IMR-90 (cell line): Measurements from ENCODE around the gene NRP2. TPM values are rescaled to one million over a fixed set of nuclear protein-coding genes. Genes with fewer than 3 reads are reported as not detected.

Source experiments
- ATAC-seq: fragments of 200-7000 bp; cut with Tn5 transposase; 2 replicates; pipeline ENCODE4 v1.9.1; 2020; ENCODE audit warnings: low read depth, mild to moderate bottlenecking, moderate library complexity
- BruUV-seq: library from RNA; stranded (reverse); fragments of 400-500 nt; replicated peaks from 2 replicates; lab custom pipeline; 2021; lab: Mats Ljungman, UMichigan
- CTCF ChIA-PET: fragments of 300-600 bp; formaldehyde crosslinking; extraction: SDS; loops from one replicate; lab custom pipeline; 2021; ENCODE audit warnings: antibody characterized with exemption; lab: Yijun Ruan, JAX
- POLR2A ChIA-PET: fragments of 300-600 bp; sonication (Branson Sonifier 250); formaldehyde crosslinking; loops from one replicate; lab custom pipeline; 2022; ENCODE audit warnings: antibody characterized with exemption; ENCODE audit not compliant: unreplicated experiment; lab: Charles Lee
- DNase-seq: peaks from one replicate; pipeline ENCODE4 v3.0.0; 2013
- H2AFZ ChIP-seq: replicated peaks from 2 replicates; pipeline ENCODE3; 2013; ENCODE audit warnings: low read length, mild to moderate bottlenecking; ENCODE audit not compliant: poor library complexity
- H2AK5ac ChIP-seq: 2 replicates; pipeline ENCODE4 v1.6.1; 2013; ENCODE audit warnings: low read depth, low read length, inconsistent platforms
- H2AK9ac ChIP-seq: replicated peaks from 2 replicates; pipeline ENCODE3; 2013; ENCODE audit warnings: mild to moderate bottlenecking, low read depth, low read length, moderate library complexity; ENCODE audit not compliant: poor library complexity
- H2BK120ac ChIP-seq: 2 replicates; pipeline ENCODE4 v1.6.1; 2013; ENCODE audit warnings: low read depth, low read length, inconsistent platforms
- H2BK15ac ChIP-seq: 3 replicates; pipeline ENCODE4 v1.6.1; 2013; ENCODE audit warnings: low read depth, low read length, inconsistent platforms
- H2BK20ac ChIP-seq: 2 replicates; pipeline ENCODE4 v1.6.1; 2013; ENCODE audit warnings: low read depth, mild to moderate bottlenecking, inconsistent platforms, low read length, moderate library complexity
- H2BK5ac ChIP-seq: 2 replicates; pipeline ENCODE4 v1.6.1; 2013; ENCODE audit warnings: mild to moderate bottlenecking, low read depth, low read length, inconsistent platforms; ENCODE audit not compliant: poor library complexity, severe bottlenecking
- H3K14ac ChIP-seq: replicated peaks from 2 replicates; pipeline ENCODE4 v1.6.1; 2013; ENCODE audit warnings: low read depth, low read length, inconsistent platforms
- H3K18ac ChIP-seq: 2 replicates; pipeline ENCODE4 v1.6.1; 2013; ENCODE audit warnings: low read depth, low read length, control low read depth
- H3K23ac ChIP-seq: 2 replicates; pipeline ENCODE4 v1.6.1; 2013; ENCODE audit warnings: low read depth, low read length, inconsistent platforms
- H3K27ac ChIP-seq: 2 replicates; pipeline ENCODE4 v1.5.1; 2013; ENCODE audit warnings: mild to moderate bottlenecking, control low read depth, low read length; ENCODE audit not compliant: insufficient read depth
- H3K27me3 ChIP-seq: 2 replicates; pipeline ENCODE4 v1.6.1; 2013; ENCODE audit warnings: low read length; ENCODE audit not compliant: control insufficient read depth, insufficient read depth
- H3K36me3 ChIP-seq: 2 replicates; pipeline ENCODE4 v1.6.1; 2013; ENCODE audit warnings: low read length, mixed read lengths; ENCODE audit not compliant: control insufficient read depth, insufficient read depth
- H3K4ac ChIP-seq: 2 replicates; pipeline ENCODE4 v1.6.1; 2013; ENCODE audit warnings: low read depth, low read length, inconsistent platforms
- H3K4me1 ChIP-seq: 2 replicates; pipeline ENCODE4 v1.6.1; 2013; ENCODE audit warnings: low read length, mixed read lengths; ENCODE audit not compliant: control insufficient read depth, insufficient read depth
- H3K4me2 ChIP-seq: 2 replicates; pipeline ENCODE4 v1.6.1; 2013; ENCODE audit warnings: low read depth, mild to moderate bottlenecking, control low read depth, low read length, moderate library complexity
- H3K4me3 ChIP-seq: 2 replicates; pipeline ENCODE4 v1.5.1; 2013; ENCODE audit warnings: low read depth, mild to moderate bottlenecking, control low read depth, low read length, moderate library complexity; ENCODE audit not compliant: insufficient read depth
- H3K56ac ChIP-seq: 2 replicates; pipeline ENCODE4 v1.6.1; 2013; ENCODE audit warnings: low read length, inconsistent platforms; ENCODE audit not compliant: insufficient read depth; ENCODE audit errors: extremely low read depth
- H3K79me1 ChIP-seq, 2 experiments: 2 replicates each; pipeline ENCODE4 v1.6.1; 2013; ENCODE audit warnings: low read length in 2 of 2, inconsistent platforms in 1 of 2, low read depth in 1 of 2
- H3K9ac ChIP-seq: 2 replicates; pipeline ENCODE4 v1.6.1; 2013; ENCODE audit warnings: low read depth, low read length, control low read depth
- H3K9me1 ChIP-seq: 2 replicates; pipeline ENCODE4 v1.6.1; 2013; ENCODE audit warnings: low read length, inconsistent platforms; ENCODE audit not compliant: insufficient read depth
- H3K9me3 ChIP-seq: 2 replicates; pipeline ENCODE4 v1.6.1; 2013; ENCODE audit warnings: low read length; ENCODE audit not compliant: control insufficient read depth, insufficient read depth
- H4K20me1 ChIP-seq: 2 replicates; pipeline ENCODE4 v1.6.1; 2013; ENCODE audit warnings: low read length, inconsistent platforms; ENCODE audit not compliant: insufficient read depth
- H4K5ac ChIP-seq: 2 replicates; pipeline ENCODE4 v1.6.1; 2013; ENCODE audit warnings: mild to moderate bottlenecking, low read depth, low read length, control low read depth
- H4K8ac ChIP-seq, 2 experiments: 2 replicates each; pipeline ENCODE4 v1.6.1; 2013; ENCODE audit warnings: low read depth in 2 of 2, low read length in 2 of 2, control low read depth in 1 of 2, inconsistent platforms in 1 of 2
- H4K91ac ChIP-seq: 2 replicates; pipeline ENCODE4 v1.6.1; 2013; ENCODE audit warnings: low read depth, low read length, inconsistent platforms; ENCODE audit not compliant: insufficient read depth
- BHLHE40 ChIP-seq: fragments of 150-350 bp; IDR thresholded peaks from 2 replicates; pipeline ENCODE4 v1.6.1; 2016; ENCODE audit warnings: mild to moderate bottlenecking, low read depth, low read length
- CHD1 ChIP-seq: IDR thresholded peaks from 2 replicates; pipeline ENCODE4 v1.6.1; 2012; ENCODE audit warnings: low read depth, low read length, improper control_type of control experiment
- FOS ChIP-seq: fragments of 150-350 bp; IDR thresholded peaks from 2 replicates; pipeline ENCODE4 v1.6.1; 2016; ENCODE audit warnings: low read depth, low read length
- MAFK ChIP-seq: IDR thresholded peaks from 2 replicates; pipeline ENCODE4 v1.6.1; 2012; ENCODE audit warnings: low read depth, low read length, improper control_type of control experiment
- MXI1 ChIP-seq: IDR thresholded peaks from 2 replicates; pipeline ENCODE4 v1.6.1; 2012; ENCODE audit warnings: low read depth, mild to moderate bottlenecking, low read length, moderate library complexity, borderline replicate concordance
- NFE2L2 ChIP-seq: fragments of 150-350 bp; IDR thresholded peaks from 2 replicates; pipeline ENCODE4 v1.6.1; 2016; ENCODE audit warnings: low read depth, mild to moderate bottlenecking, low read length
- RAD21 ChIP-seq: IDR thresholded peaks from 2 replicates; pipeline ENCODE4 v1.6.1; 2012; ENCODE audit warnings: low read length, improper control_type of control experiment
- RFX5 ChIP-seq: IDR thresholded peaks from 2 replicates; pipeline ENCODE4 v1.8.0; 2012; ENCODE audit warnings: low read depth, mild to moderate bottlenecking, low read length, moderate library complexity
- WGBS, 2 experiments: methylation state at CpG; one replicate each; pipeline versions ENCODE4 v1.1.5 to v1.1.7; 2013; ENCODE audit warnings: missing lambda C conversion rate in 2 of 2; ENCODE audit not compliant: insufficient read length in 1 of 2; ENCODE audit errors: extremely low coverage in 2 of 2; 5-methylcytosine and 5-hydroxymethylcytosine counted together
- dilution Hi-C: fragments of 300-500 bp; cut with HindIII; formaldehyde crosslinking; loops from one replicate; pipeline ENCODE4 v1.14.3; 2018; ENCODE audit warnings: low sequenced_read_pairs; ENCODE audit not compliant: unreplicated experiment
- in situ Hi-C: fragments of 300-500 bp; cut with MboI; formaldehyde crosslinking; loops from 3 replicates; pipeline ENCODE4 v1.14.3; 2019; ENCODE audit warnings: low sequenced_read_pairs, inconsistent platforms, mixed read lengths
- intact Hi-C: fragments of 100-400 bp; cut with micrococcal nuclease; formaldehyde crosslinking; loops from 2 replicates; pipeline ENCODE4 v1.10.0; 2022
- polyA plus RNA-seq, 3 experiments: library from polyadenylated mRNA; depleted of rRNA; stranded (reverse); fragments of >200 nt; gene quantifications; 2 replicates each; pipeline ENCODE4 v1.2.3, GENCODE V29; 2012; ENCODE audit warnings: low replicate concordance in 1 of 3
- total RNA-seq: library from RNA; depleted of rRNA; stranded (reverse); fragments of >200 nt; gene quantifications from 2 replicates; pipeline ENCODE4 v1.2.3, GENCODE V29; 2012

NRP2 gene
- total and polyA plus RNA-seq, 2 of the 4 experiments (the other 2 are of a cell fraction) = 46.4 to 51.3 TPM

DNA sequence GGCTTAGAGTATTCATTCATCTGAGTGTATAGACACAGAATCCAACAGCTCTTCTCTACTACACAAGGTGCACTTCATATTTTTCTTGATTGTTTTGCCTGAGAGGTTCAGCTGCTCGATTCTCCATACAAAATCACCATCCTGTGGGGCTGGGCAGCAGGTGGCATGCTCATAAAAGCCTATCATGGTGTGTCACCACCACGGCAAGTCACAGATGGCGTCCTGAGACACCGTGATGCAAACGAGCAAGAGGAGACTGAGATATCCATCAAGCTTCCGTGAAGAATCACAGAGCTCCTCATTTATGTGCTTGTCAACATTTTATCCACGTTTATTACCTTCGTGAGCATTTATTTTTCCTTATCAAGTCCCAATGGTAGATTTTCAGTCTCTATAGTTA, 22.4 kb upstream of the NRP2 start:
- Histone ChIP-seq H2AK5ac (peak overlapping the region; percentile 89), H3K18ac (peak overlapping the region; percentile 81), H3K4me1 (peaks cover 27% of the 10 kb centered on the region), H2BK20ac (peak overlapping the region; percentile 53), H3K4me2 (peak overlapping the region; percentile 33), H3K4me3 (no peak overlapping the region), H3K56ac (no peak overlapping the region), H3K27me3 (no peaks in the 10 kb centered on the region), H3K9me1 (peaks cover 40% of the 10 kb centered on the region), H2AK9ac (no peak overlapping the region), H3K4ac (peak overlapping the region; percentile 80), H4K5ac (peak overlapping the region; percentile 35; the same call in 1 of the 2 replicates), H3K36me3 (no peaks in the 10 kb centered on the region), H3K9me3 (no peaks in the 10 kb centered on the region), H3K23ac (no peak overlapping the region), H3K27ac (peak overlapping the region; percentile 50; the same call in 1 of the 2 replicates), H4K20me1 (no peaks in the 10 kb centered on the region), H3K9ac (no peak overlapping the region), H2AFZ (peak overlapping the region; percentile 34), H3K14ac (0 out of 2 replicates have a peak overlapping the region, but pooled peaks have one; percentile 26), H4K91ac (peak overlapping the region; percentile 84), H3K79me1 (no peaks in the 10 kb centered on the region; a peak in 1 of 4 replicates), H2BK120ac (peak overlapping the region; percentile 38), H4K8ac (peak overlapping the region in 1 of 2 experiments; percentile 33; a peak in 1 of 4 replicates), H2BK5ac (peak overlapping the region; percentile 71), H2BK15ac (peak overlapping the region; percentile 30; the same call in 1 of the 3 replicates)
- DNase-seq (no peak), ATAC-seq (no peak)
- ChIA-PET CTCF (interaction anchor here (0.6 to 1.8 kb wide), 3 partner anchors 15 to 226 kb away, joined by 3 to 4 read pairs (median 3); no protein-coding TSS in a partner anchor), POLR2A (no interaction called here)
- dilution Hi-C loops = no loop called here
- in situ Hi-C loops = loop anchor here (10.0 kb wide), 1 partner anchor 255 kb away; no protein-coding TSS in a partner anchor
- TF ChIP-seq BHLHE40 = no peak
- no peak for TF ChIP-seq RFX5
- TF ChIP-seq FOS = no peak
- no peak for TF ChIP-seq MAFK
- no peak for TF ChIP-seq CHD1
- TF ChIP-seq MXI1 = no peak
- TF ChIP-seq RAD21 = no peak
- no peak for TF ChIP-seq NFE2L2
- intact Hi-C loops = loop anchor here (2.0 kb wide), 1 partner anchor 79 kb away; no protein-coding TSS in a partner anchor
- 86% methylated on average over 3 of the region's 8 CpGs; no CpG with 5 or more reads in 1 of the 2 experiments for WGBS, 2 experiments
- no TSS peak for BruUV-seq
